ENCODE data around the gene CEP250. TPM values are rescaled to one million over a fixed set of nuclear protein-coding genes. Genes with fewer than 3 reads are reported as not detected.

The CEP250 gene
- total RNA-seq, 2 experiments from 2014 or later = 31.6 to 74.4 TPM

DNA sequence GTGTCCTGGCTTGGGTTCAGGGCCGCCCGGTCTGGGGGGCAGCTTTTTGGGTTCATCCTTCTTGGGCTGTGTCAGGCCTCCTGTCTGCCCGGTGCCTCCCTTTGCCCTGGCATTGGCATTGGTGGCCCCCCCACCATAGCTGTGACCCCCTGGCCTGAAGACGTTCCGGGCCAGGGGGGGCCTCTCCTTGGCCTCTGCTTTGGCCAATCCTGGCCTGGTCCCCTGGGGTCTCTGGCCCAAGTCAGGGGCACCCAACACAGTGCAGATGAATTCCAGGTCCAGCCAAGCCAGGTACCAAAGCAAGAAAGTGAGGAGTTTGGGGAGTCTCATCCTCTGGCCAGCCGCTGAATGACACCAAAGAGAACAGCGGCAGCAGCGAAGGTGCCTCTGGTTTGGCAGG, 17.8 kb upstream of the CEP250 start:
- Histone ChIP-seq H3K36me3 (ENCODE audit: insufficient read depth, low read length) (no peaks in the 10 kb centered on the region), H3K4me1 (ENCODE audit: insufficient read depth, low read length, poor library complexity, severe bottlenecking) (peaks cover 3% of the 10 kb centered on the region), H3K4me3 (ENCODE audit: low read depth, low read length, poor library complexity, severe bottlenecking) (no peak overlapping the region), H3K9me2 (ENCODE audit: insufficient read depth, low read length) (no peaks in the 10 kb centered on the region), H2AFZ (ENCODE audit: low read length) (no peak overlapping the region), H3K79me2 (ENCODE audit: insufficient read depth, low read depth, low read length) (no peaks in the 10 kb centered on the region), H3K4me2 (ENCODE audit: low read length) (no peak overlapping the region), H4K20me1 (ENCODE audit: insufficient read depth, low read length) (no peaks in the 10 kb centered on the region), H3K27ac (ENCODE audit: low read depth, low read length, poor library complexity, severe bottlenecking) (no peak overlapping the region), H3K9me3 (ENCODE audit: low read length) (no peaks in the 10 kb centered on the region)
- ChIA-PET CTCF (ENCODE audit: unreplicated experiment) (no interaction called here), POLR2A (no interaction called here)
- no TSS peak for BruUV-seq (replicated peaks)
- TF ChIP-seq, protein P1, sequence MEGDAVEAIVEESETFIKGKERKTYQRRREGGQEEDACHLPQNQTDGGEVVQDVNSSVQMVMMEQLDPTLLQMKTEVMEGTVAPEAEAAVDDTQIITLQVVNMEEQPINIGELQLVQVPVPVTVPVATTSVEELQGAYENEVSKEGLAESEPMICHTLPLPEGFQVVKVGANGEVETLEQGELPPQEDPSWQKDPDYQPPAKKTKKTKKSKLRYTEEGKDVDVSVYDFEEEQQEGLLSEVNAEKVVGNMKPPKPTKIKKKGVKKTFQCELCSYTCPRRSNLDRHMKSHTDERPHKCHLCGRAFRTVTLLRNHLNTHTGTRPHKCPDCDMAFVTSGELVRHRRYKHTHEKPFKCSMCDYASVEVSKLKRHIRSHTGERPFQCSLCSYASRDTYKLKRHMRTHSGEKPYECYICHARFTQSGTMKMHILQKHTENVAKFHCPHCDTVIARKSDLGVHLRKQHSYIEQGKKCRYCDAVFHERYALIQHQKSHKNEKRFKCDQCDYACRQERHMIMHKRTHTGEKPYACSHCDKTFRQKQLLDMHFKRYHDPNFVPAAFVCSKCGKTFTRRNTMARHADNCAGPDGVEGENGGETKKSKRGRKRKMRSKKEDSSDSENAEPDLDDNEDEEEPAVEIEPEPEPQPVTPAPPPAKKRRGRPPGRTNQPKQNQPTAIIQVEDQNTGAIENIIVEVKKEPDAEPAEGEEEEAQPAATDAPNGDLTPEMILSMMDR (conservative IDR thresholded peaks at IDR 0.05; ENCODE audit: low read length) = no peak
- no peak for TF ChIP-seq EZH2phosphoT487 (IDR thresholded peaks at IDR 0.05; ENCODE audit: borderline replicate concordance, low read depth, low read length)
- no peak for DNase-seq (ENCODE audit: low spot score)
- intact Hi-C loops (cut with micrococcal nuclease; ENCODE audit: unreplicated experiment) = no loop called here

DNA sequence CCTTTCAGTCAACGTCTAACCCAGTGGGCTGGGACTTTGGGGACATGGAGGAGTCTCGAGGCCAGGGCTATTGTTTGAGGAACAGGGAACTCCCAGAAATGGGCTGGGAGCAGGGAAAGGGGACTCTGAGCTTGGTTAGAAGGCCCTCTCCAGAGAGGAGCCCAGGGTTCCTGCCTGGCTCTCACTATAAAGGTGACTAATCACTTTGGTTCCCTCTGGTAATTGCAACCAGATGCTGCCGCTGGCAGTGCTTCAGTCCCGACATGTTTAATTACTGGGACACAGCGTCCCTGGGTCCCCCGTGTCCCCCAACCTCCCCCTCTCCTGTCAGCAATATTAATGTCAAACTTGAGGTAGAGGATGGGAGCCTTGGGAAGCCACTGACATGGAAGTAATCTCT, 12.4 kb upstream of the CEP250 start:
- ChIA-PET POLR2A (no interaction called here), CTCF (ENCODE audit: unreplicated experiment) (no interaction called here)
- Histone ChIP-seq H3K9me3 (ENCODE audit: low read length) (no peaks in the 10 kb centered on the region), H4K20me1 (ENCODE audit: insufficient read depth, low read length) (no peaks in the 10 kb centered on the region), H3K4me1 (ENCODE audit: insufficient read depth, low read length, poor library complexity, severe bottlenecking) (peaks cover 7% of the 10 kb centered on the region), H3K9me2 (ENCODE audit: insufficient read depth, low read length) (no peaks in the 10 kb centered on the region), H2AFZ (ENCODE audit: low read length) (no peak overlapping the region), H3K79me2 (ENCODE audit: insufficient read depth, low read depth, low read length) (no peaks in the 10 kb centered on the region), H3K36me3 (ENCODE audit: insufficient read depth, low read length) (no peaks in the 10 kb centered on the region), H3K4me2 (ENCODE audit: low read length) (no peak overlapping the region), H3K4me3 (ENCODE audit: low read depth, low read length, poor library complexity, severe bottlenecking) (no peak overlapping the region), H3K27ac (ENCODE audit: low read depth, low read length, poor library complexity, severe bottlenecking) (no peak overlapping the region)
- DNase-seq (ENCODE audit: low spot score) = no peak
- no peak for TF ChIP-seq EZH2phosphoT487 (IDR thresholded peaks at IDR 0.05; ENCODE audit: borderline replicate concordance, low read depth, low read length)
- TF ChIP-seq, protein P1 (conservative IDR thresholded peaks at IDR 0.05; ENCODE audit: low read length) = no peak
- intact Hi-C loops (cut with micrococcal nuclease; ENCODE audit: unreplicated experiment) = no loop called here
- no TSS peak for BruUV-seq (replicated peaks)

DNA sequence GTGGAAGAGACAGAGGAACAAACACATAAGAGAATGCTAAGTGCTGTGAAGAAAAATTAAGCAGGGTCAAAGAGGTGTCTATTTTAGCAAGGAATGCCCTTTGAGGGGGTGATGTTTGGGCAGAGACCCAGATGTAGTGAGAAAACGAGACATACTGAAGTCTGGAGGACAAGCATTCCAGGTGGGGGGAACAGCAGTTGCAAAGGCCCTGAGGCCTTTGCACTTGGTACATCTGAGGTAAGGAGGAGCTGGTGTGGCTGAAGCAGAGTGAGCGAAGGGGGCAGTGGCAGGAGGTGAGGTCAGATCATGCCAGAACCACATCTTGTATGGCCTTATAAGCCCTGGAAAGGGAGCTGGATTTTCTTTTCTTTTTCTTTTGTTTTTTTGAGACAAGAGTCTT, 11.2 kb upstream of the CEP250 start:
- no peak for DNase-seq (ENCODE audit: low spot score)
- H3K4me1 ChIP-seq (ENCODE audit: insufficient read depth, low read length, poor library complexity, severe bottlenecking) = peaks cover 9% of the 10 kb centered on the region
- H3K4me3 ChIP-seq (ENCODE audit: low read depth, low read length, poor library complexity, severe bottlenecking) = no peak overlapping the region
- TF ChIP-seq, protein P1 (conservative IDR thresholded peaks at IDR 0.05; ENCODE audit: low read length) = no peak
- no peak for TF ChIP-seq EZH2phosphoT487 (IDR thresholded peaks at IDR 0.05; ENCODE audit: borderline replicate concordance, low read depth, low read length)
- H4K20me1 ChIP-seq (ENCODE audit: insufficient read depth, low read length) = no peaks in the 10 kb centered on the region
- no peaks in the 10 kb centered on the region for H3K36me3 ChIP-seq (ENCODE audit: insufficient read depth, low read length)
- POLR2A ChIA-PET = interaction anchor here (0.6 kb wide), 1 partner anchor 696 kb away, joined by 5 read pairs; no protein-coding TSS in a partner anchor
- no peak overlapping the region for H3K4me2 ChIP-seq (ENCODE audit: low read length)
- no peaks in the 10 kb centered on the region for H3K79me2 ChIP-seq (ENCODE audit: insufficient read depth, low read depth, low read length)
- no peaks in the 10 kb centered on the region for H3K9me3 ChIP-seq (ENCODE audit: low read length)
- intact Hi-C loops (cut with micrococcal nuclease; ENCODE audit: unreplicated experiment) = no loop called here
- H2AFZ ChIP-seq (ENCODE audit: low read length) = no peak overlapping the region
- CTCF ChIA-PET (ENCODE audit: unreplicated experiment) = no interaction called here
- BruUV-seq (replicated peaks) = no TSS peak
- H3K27ac ChIP-seq (ENCODE audit: low read depth, low read length, poor library complexity, severe bottlenecking) = no peak overlapping the region
- H3K9me2 ChIP-seq (ENCODE audit: insufficient read depth, low read length) = no peaks in the 10 kb centered on the region

Data from OCI-LY7 (cell line).